ENCODE results near the gene DEFB119. TPM values are rescaled to one million over a fixed set of nuclear protein-coding genes. Genes with fewer than 3 reads are reported as not detected.
"Not testable (repeated sequence)": the region's sequence is repeated elsewhere in the genome, so short reads cannot be mapped to it uniquely, and the experiment has no call there.

DEFB119 gene
- total RNA-seq, 1 experiment from 2014 or later = not detected

GRCh38 chr20:31430568-31431115 is 40.3 kb upstream of the DEFB119 start:
- Histone ChIP-seq H3K79me2 (ENCODE audit: insufficient read depth, low read length) (no peaks in the 10 kb centered on the region), H3K4me2 (ENCODE audit: low read length) (no peak overlapping the region), H3K9ac (ENCODE audit: low read length) (no peak overlapping the region), H3K27ac (ENCODE audit: low read depth, low read length) (no peak overlapping the region), H3K9me3 (ENCODE audit: control insufficient read depth in 1 of 2, insufficient read depth in 1 of 2, low read depth in 1 of 2, low read length in 2 of 2) (no peaks in the 10 kb centered on the region), H3K27me3 (ENCODE audit: insufficient read depth, low read length) (no peaks in the 10 kb centered on the region), H3K9me2 (ENCODE audit: insufficient read depth) (no peaks in the 10 kb centered on the region), H4K20me1 (ENCODE audit: insufficient read depth) (no peaks in the 10 kb centered on the region), H3K4me1 (ENCODE audit: control insufficient read depth in 1 of 2, insufficient read depth in 2 of 2, low read length in 2 of 2) (no peaks in the 10 kb centered on the region), H3K4me3 (replicated peaks in 1 of 2; ENCODE audit: low read depth in 1 of 2, low read length in 2 of 2) (no peak overlapping the region), H2AFZ (ENCODE audit: low read depth, low read length, poor library complexity, severe bottlenecking) (no peak overlapping the region), H3K36me3 (ENCODE audit: control insufficient read depth in 1 of 2, insufficient read depth in 2 of 2, low read length in 2 of 2) (no peaks in the 10 kb centered on the region)
- POLR2A ChIA-PET = interaction anchor here (1.0 kb wide), 1 partner anchor 10 kb away, joined by 3 read pairs; the partner anchor contains the start of gene DEFB123
- RAD21 ChIA-PET (ENCODE audit: low non-redundant PET in 1 of 2, low total read pairs in 2 of 2, uncharacterized antibody in 2 of 2, unreplicated experiment in 2 of 2) = no interaction called here
- intact Hi-C loops (cut with micrococcal nuclease) = no loop called here
- no TSS peak for BruUV-seq (replicated peaks)
- no peak for DNase-seq (ENCODE audit: low read depth, low spot score)
- TF ChIP-seq MAX (IDR thresholded peaks at IDR 0.05) (no peak), SRF (IDR thresholded peaks at IDR 0.05; ENCODE audit: low read depth) (no peak), ATF3 (IDR thresholded peaks at IDR 0.05) (no peak), CTCF (IDR thresholded peaks at IDR 0.05 in 2 of 3, conservative IDR thresholded peaks at IDR 0.05 in 1 of 3; ENCODE audit: borderline replicate concordance in 1 of 3, insufficient read depth in 1 of 3, low read depth in 2 of 3, low read length in 2 of 3) (no peak), POLR2A (IDR thresholded peaks at IDR 0.05; ENCODE audit: borderline replicate concordance, extremely low read depth, insufficient read depth, insufficient read length) (no peak), JUND (IDR thresholded peaks at IDR 0.05) (no peak), ZBTB33 (IDR thresholded peaks at IDR 0.05; ENCODE audit: extremely low read depth, insufficient replicate concordance, low read length) (no peak), SP1 (IDR thresholded peaks at IDR 0.05; ENCODE audit: low read depth) (no peak), RAD21 (IDR thresholded peaks at IDR 0.05; ENCODE audit: low read depth) (no peak), CBX3 (IDR thresholded peaks at IDR 0.05; ENCODE audit: low read depth) (no peak), TCF7L2 (IDR thresholded peaks at IDR 0.05; ENCODE audit: borderline replicate concordance, extremely low read depth, insufficient read depth, insufficient read length) (no peak), ZFX (IDR thresholded peaks at IDR 0.05) (no peak), ZNF274 (IDR thresholded peaks at IDR 0.05; ENCODE audit: low read depth, low read length) (no peak), EGR1 (IDR thresholded peaks at IDR 0.05; ENCODE audit: low read depth) (no peak), CEBPB (IDR thresholded peaks at IDR 0.05; ENCODE audit: low read depth) (no peak), EZH2 (IDR thresholded peaks at IDR 0.05) (no peak), POLR2AphosphoS5 (IDR thresholded peaks at IDR 0.05; ENCODE audit: low read depth, low read length) (no peak), ELF1 (IDR thresholded peaks at IDR 0.05; ENCODE audit: borderline replicate concordance, low read depth) (no peak), FOSL1 (IDR thresholded peaks at IDR 0.05; ENCODE audit: low read depth) (no peak), YY1 (IDR thresholded peaks at IDR 0.05; ENCODE audit: extremely low read depth, insufficient replicate concordance, low read depth, low read length) (no peak)
- CTCF ChIA-PET = interaction anchor here (1.0 to 2.5 kb wide), 3 partner anchors 10 to 29 kb away, joined by 3 to 7 read pairs (median 4); partner anchors contain the start of gene DEFB123
- ATAC-seq = no peak

- H3K9me2 ChIP-seq (ENCODE audit: insufficient read depth); H3K4me1 ChIP-seq (ENCODE audit: control insufficient read depth in 1 of 2, insufficient read depth in 2 of 2, low read length in 2 of 2); DNase-seq (ENCODE audit: low read depth, low spot score); H3K9me3 ChIP-seq (ENCODE audit: control insufficient read depth in 1 of 2, insufficient read depth in 1 of 2, low read depth in 1 of 2, low read length in 2 of 2); H3K27ac ChIP-seq (ENCODE audit: low read depth, low read length); ATAC-seq; CTCF ChIA-PET; intact Hi-C loops (cut with micrococcal nuclease); POLR2A ChIA-PET; H4K20me1 ChIP-seq (ENCODE audit: insufficient read depth); H3K4me3 ChIP-seq (replicated peaks in 1 of 2; ENCODE audit: low read depth in 1 of 2, low read length in 2 of 2); H3K9ac ChIP-seq (ENCODE audit: low read length); H3K36me3 ChIP-seq (ENCODE audit: control insufficient read depth in 1 of 2, insufficient read depth in 2 of 2, low read length in 2 of 2); RAD21 ChIA-PET (ENCODE audit: low non-redundant PET in 1 of 2, low total read pairs in 2 of 2, uncharacterized antibody in 2 of 2, unreplicated experiment in 2 of 2); H3K79me2 ChIP-seq (ENCODE audit: insufficient read depth, low read length); H2AFZ ChIP-seq (ENCODE audit: low read depth, low read length, poor library complexity, severe bottlenecking); BruUV-seq (replicated peaks); H3K4me2 ChIP-seq (ENCODE audit: low read length): not testable (repeated sequence)
- peaks cover 14% of the 10 kb centered on the region; the same call in 1 of the 2 replicates for H3K27me3 ChIP-seq (ENCODE audit: insufficient read depth, low read length)
These were observed 37.2 kb upstream of the DEFB119 start for GRCh38 chr20:31427576-31427975.

All from HCT116 (cell line).